GM20000 (cell line): ENCODE results near the gene BHMT.
A peak's percentile ranks its signal among the peaks of the same experiment; 100 is the strongest.

Experiments used
- DNase-seq: peaks from one replicate; pipeline ENCODE4 v3.0.0; 2012; ENCODE audit warnings: low spot score
- TF ChIP-seq, protein P1 (sequence below): IDR thresholded peaks from 2 replicates; pipeline ENCODE4 v1.5.1; 2012; ENCODE audit warnings: mild to moderate bottlenecking, control low read depth; ENCODE audit errors: extremely low read depth, missing control alignments

Gene BHMT

DNA sequence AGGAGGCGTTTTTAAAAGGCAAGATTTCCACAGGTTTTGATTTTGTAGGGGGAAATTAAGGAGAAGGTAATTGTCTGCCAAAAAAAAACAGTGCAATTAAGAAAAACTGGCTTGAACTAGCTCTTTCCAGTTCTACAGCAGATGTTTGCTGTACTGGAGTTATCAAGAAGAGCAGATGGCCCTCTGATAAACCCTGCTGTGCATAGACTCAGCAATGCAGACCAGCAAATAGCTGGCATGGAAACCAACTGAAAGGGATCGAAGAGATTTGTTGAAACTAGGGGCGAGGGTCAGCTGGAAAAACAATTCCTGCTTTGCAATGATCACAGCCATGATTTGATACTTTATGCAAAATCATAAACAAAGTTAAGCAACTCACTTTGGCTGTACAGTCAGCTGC is 17.8 kb upstream of the BHMT start:
- no peak for DNase-seq
- TF ChIP-seq, protein P1, sequence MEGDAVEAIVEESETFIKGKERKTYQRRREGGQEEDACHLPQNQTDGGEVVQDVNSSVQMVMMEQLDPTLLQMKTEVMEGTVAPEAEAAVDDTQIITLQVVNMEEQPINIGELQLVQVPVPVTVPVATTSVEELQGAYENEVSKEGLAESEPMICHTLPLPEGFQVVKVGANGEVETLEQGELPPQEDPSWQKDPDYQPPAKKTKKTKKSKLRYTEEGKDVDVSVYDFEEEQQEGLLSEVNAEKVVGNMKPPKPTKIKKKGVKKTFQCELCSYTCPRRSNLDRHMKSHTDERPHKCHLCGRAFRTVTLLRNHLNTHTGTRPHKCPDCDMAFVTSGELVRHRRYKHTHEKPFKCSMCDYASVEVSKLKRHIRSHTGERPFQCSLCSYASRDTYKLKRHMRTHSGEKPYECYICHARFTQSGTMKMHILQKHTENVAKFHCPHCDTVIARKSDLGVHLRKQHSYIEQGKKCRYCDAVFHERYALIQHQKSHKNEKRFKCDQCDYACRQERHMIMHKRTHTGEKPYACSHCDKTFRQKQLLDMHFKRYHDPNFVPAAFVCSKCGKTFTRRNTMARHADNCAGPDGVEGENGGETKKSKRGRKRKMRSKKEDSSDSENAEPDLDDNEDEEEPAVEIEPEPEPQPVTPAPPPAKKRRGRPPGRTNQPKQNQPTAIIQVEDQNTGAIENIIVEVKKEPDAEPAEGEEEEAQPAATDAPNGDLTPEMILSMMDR = no peak

DNA sequence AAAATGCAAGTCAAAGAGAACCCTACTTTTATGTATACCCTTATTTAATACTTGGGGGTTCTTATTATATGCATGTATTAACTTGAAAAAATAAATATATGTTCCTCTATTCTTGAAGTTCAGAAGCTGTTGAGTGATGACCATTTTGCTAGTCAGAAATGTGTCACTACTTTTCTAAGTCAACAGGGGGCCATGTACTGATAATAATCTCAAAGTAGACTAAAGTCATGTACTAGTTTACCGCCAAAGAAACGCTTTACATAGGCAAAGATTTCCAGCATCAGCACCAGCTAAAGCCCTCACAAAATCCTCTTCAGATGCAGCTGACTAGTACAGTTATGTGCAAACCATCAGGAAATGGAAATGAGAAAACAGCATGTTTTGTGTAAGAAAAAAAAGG is 5.7 kb upstream of the BHMT start:
- no peak for DNase-seq
- TF ChIP-seq, protein P1 = no peak

DNA sequence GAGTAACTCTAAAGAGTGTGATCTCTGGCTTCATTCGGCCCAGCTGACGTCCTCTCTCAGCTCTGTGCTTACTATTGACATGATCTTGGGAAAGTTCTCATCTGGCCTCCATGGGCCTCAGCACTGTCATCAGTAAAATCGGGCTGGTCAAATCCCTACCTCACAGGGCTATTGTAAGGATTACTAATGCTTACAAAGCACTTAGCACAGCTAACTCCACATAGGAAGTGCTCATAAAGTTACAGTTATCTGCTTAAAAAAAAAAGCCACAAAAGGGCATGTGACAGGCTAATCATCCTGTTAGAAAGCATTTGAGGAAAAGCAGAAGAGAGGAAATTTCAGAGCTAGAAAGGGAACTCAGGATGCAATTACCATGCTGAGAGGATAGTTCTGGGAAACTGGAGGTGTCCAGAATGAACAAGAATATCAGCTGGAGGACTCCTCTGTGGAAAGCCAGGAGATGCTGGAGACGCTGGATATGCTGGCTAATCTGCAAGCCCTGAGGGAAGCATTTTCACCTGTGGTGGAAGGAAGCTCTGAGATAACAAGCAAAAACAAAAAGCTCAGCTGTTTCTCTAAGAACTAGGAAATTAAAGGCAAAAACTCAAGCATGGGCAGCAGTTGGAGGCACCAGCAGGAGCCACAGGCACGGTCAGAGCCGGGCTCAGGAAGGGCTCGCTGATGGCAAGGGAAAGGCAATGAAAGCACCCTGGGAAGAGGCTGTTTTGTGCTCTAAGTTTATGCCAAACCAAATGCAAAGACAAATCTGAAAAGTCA is 4.4 kb upstream of the BHMT start:
- TF ChIP-seq, protein P1 = no peak
- DNase-seq = no peak

GRCh38 chr5:79108086-79108485 is 3.5 kb upstream of the BHMT start:
- no peak for DNase-seq
- TF ChIP-seq, protein P1 = no peak

DNA sequence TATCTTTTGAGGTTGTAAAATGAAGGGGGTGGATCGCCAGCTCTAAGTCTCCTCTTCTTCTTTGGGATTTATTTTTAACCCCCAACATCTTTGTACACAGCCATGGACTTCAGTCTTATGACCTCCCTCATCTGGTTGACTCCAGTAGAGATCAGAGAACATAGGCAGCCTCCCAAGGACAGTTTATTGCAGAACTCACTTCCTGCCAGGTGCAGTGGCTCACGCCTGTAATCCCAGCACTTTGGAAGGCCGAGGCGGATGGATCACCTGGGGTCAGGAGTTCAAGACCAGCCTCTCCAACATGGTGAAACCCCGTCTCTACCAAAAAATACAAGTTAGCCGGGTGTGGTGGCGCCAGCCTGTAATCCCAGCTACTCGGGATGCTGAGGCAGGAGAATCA is 2.8 kb upstream of the BHMT start:
- DNase-seq = no peak
- TF ChIP-seq, protein P1 = no peak

GRCh38 chr5:79109527-79110492 is 1.8 kb upstream of the BHMT start:
- TF ChIP-seq, protein P1 = peak; percentile 78
- peak; percentile 67 for DNase-seq
